Endothelial cell of umbilical vein (primary cell): ENCODE data around the gene PLEKHH2. TPM values are rescaled to one million over a fixed set of nuclear protein-coding genes. Genes with fewer than 3 reads are reported as not detected.
"Not testable (repeated sequence)": the region's sequence is repeated elsewhere in the genome, so short reads cannot be mapped to it uniquely, and the experiment has no call there.

ENCODE experiments used
- BruUV-seq: library from RNA; stranded (reverse); fragments of 400-500 nt; replicated peaks from 2 replicates; lab custom pipeline; 2021; lab: Mats Ljungman, UMichigan
- CTCF ChIA-PET: fragments of 300-600, 350-600 bp; sonication (Branson Sonifier 250); formaldehyde crosslinking; loops from one replicate; lab custom pipeline; 2021; ENCODE audit warnings: antibody characterized with exemption, inconsistent platforms; lab: Charles Lee
- POLR2A ChIA-PET: fragments of 300-600, 350-600 bp; sonication (Branson Sonifier 250); formaldehyde crosslinking; loops from one replicate; lab custom pipeline; 2021; ENCODE audit warnings: antibody characterized with exemption, inconsistent platforms; lab: Charles Lee
- DNase-seq: peaks from one replicate; pipeline ENCODE4 v3.0.0-alpha.2; 2011; ENCODE audit warnings: low read depth, low spot score
- FAIRE-seq: peaks from 2 replicates; lab custom pipeline; 2011; peaks lifted over from hg19 to GRCh38; lab: Jason Lieb, UNC
- H2AFZ ChIP-seq: 2 replicates; pipeline ENCODE4 v1.6.0; 2012; ENCODE audit warnings: low read depth, low read length, control low read depth, inconsistent platforms
- H3K27ac ChIP-seq: 2 replicates; pipeline ENCODE4 v1.5.1; 2011; ENCODE audit warnings: low read depth, mild to moderate bottlenecking, control low read depth, low read length, moderate library complexity; ENCODE audit not compliant: insufficient read depth
- H3K27me3 ChIP-seq, 2 experiments: 2 replicates each; pipeline versions ENCODE4 v1.6.0 to v1.6.1; 2011; ENCODE audit warnings: low read length in 2 of 2, mixed read lengths in 1 of 2; ENCODE audit not compliant: control insufficient read depth in 2 of 2, insufficient read depth in 2 of 2
- H3K36me3 ChIP-seq, 2 experiments: 2 replicates in 1 of 2; 3 replicates in 1 of 2; pipeline ENCODE4 v1.5.1; 2011; ENCODE audit warnings: low read length in 2 of 2, mild to moderate bottlenecking in 1 of 2, moderate library complexity in 1 of 2; ENCODE audit not compliant: control insufficient read depth in 2 of 2, insufficient read depth in 2 of 2; ENCODE audit errors: extremely low read depth in 1 of 2
- H3K4me1 ChIP-seq: 3 replicates; pipeline ENCODE4 v1.5.1; 2011; ENCODE audit warnings: mild to moderate bottlenecking, low read length; ENCODE audit not compliant: control insufficient read depth, insufficient read depth; ENCODE audit errors: extremely low read depth
- H3K4me2 ChIP-seq: 2 replicates; pipeline ENCODE4 v1.6.1; 2011; ENCODE audit warnings: low read length, control low read depth, mixed read lengths; ENCODE audit not compliant: insufficient read depth
- H3K4me3 ChIP-seq, 3 experiments: fragments of 200-600 bp in 1 of 3; sonication (generic), shearing (Covaris generic) in 1 of 3; replicated peaks in 1 of 3; 2 replicates each; pipeline ENCODE4 v1.5.1; 2011 to 2016; ENCODE audit warnings: control low read depth in 3 of 3, low read length in 3 of 3, mild to moderate bottlenecking in 2 of 3, inconsistent platforms in 1 of 3, low read depth in 1 of 3, moderate library complexity in 1 of 3; ENCODE audit not compliant: insufficient read depth in 1 of 3
- H3K79me2 ChIP-seq: 2 replicates; pipeline ENCODE4 v1.6.0; 2012; ENCODE audit warnings: low read length, inconsistent platforms; ENCODE audit not compliant: control insufficient read depth, insufficient read depth
- H3K9ac ChIP-seq: replicated peaks from 2 replicates; pipeline ENCODE3; 2011; ENCODE audit warnings: low read length, control low read depth; ENCODE audit not compliant: insufficient read depth; ENCODE audit errors: extremely low read depth
- H3K9me1 ChIP-seq: replicated peaks from 3 replicates; pipeline ENCODE4 v1.6.0; 2011; ENCODE audit warnings: mild to moderate bottlenecking, low read length; ENCODE audit not compliant: control insufficient read depth, insufficient read depth; ENCODE audit errors: extremely low read depth
- H3K9me3 ChIP-seq: replicated peaks from 2 replicates; pipeline ENCODE4 v1.5.1; 2012; ENCODE audit warnings: low read length, inconsistent platforms; ENCODE audit not compliant: control insufficient read depth, insufficient read depth
- H4K20me1 ChIP-seq: replicated peaks from 2 replicates; pipeline ENCODE3; 2011; ENCODE audit warnings: mild to moderate bottlenecking, low read length; ENCODE audit not compliant: control insufficient read depth, insufficient read depth; ENCODE audit errors: extremely low read depth
- EZH2 ChIP-seq: IDR thresholded peaks from 2 replicates; pipeline ENCODE4 v1.6.1; 2012; ENCODE audit warnings: borderline replicate concordance, low read depth, mild to moderate bottlenecking, moderate library complexity, low read length, inconsistent platforms; ENCODE audit not compliant: severe bottlenecking
- FOS ChIP-seq: IDR thresholded peaks from 2 replicates; pipeline ENCODE4 v1.6.1; 2011; ENCODE audit warnings: mild to moderate bottlenecking, low read length, moderate library complexity, borderline replicate concordance; ENCODE audit not compliant: insufficient read depth
- GATA2 ChIP-seq: IDR thresholded peaks from 2 replicates; pipeline ENCODE4 v1.7.0; 2011; ENCODE audit warnings: low read depth, mild to moderate bottlenecking, moderate library complexity, mixed read lengths, low read length; ENCODE audit not compliant: insufficient read length, insufficient read depth
- JUN ChIP-seq: IDR thresholded peaks from 2 replicates; pipeline ENCODE4 v1.6.1; 2011; ENCODE audit warnings: borderline replicate concordance, low read depth; ENCODE audit not compliant: insufficient read length, insufficient read depth
- MYC ChIP-seq: IDR thresholded peaks from one replicate; pipeline ENCODE4 v1.6.1; 2011; ENCODE audit warnings: mild to moderate bottlenecking, low read depth, low read length
- POLR2A ChIP-seq: IDR thresholded peaks from 2 replicates; pipeline ENCODE4 v1.6.1; 2012; ENCODE audit warnings: low read depth, mild to moderate bottlenecking, control low read depth, low read length
- POLR2AphosphoS5 ChIP-seq: IDR thresholded peaks from 2 replicates; pipeline ENCODE4 v1.6.1; 2012; ENCODE audit warnings: low read depth, mild to moderate bottlenecking, control low read depth, low read length, moderate library complexity; ENCODE audit not compliant: insufficient read depth
- dilution Hi-C: fragments of 300-500 bp; cut with MboI; formaldehyde crosslinking; loops from one replicate; pipeline ENCODE4 v1.15.0; 2019; ENCODE audit warnings: low sequenced_read_pairs; ENCODE audit not compliant: extremely low pct_ligation_motif_present
- intact Hi-C: fragments of 100-400 bp; cut with micrococcal nuclease; formaldehyde crosslinking; loops from one replicate; pipeline ENCODE4 v1.10.0; 2022
- polyA plus RNA-seq, 4 experiments: library from polyadenylated mRNA; depleted of rRNA in 3 of 4; stranded (reverse) in 3 of 4; unstranded in 1 of 4; fragments of >200 nt; gene quantifications; 2 replicates each; pipeline versions ENCODE4 v1.2.1 to v1.2.3, GENCODE V29; 2011 to 2012; ENCODE audit warnings: missing spikeins in 1 of 4
- total RNA-seq: library from RNA; stranded (reverse); gene quantifications from 2 replicates; pipeline ENCODE4 v1.2.3, GENCODE V29; 2021
- TF ChIP-seq, protein P1 (sequence below), 2 donors: IDR thresholded peaks; 1 replicate in 1 of 2; 2 replicates in 1 of 2; pipeline ENCODE4 v1.5.1; 2011; ENCODE audit warnings: low read length in 2 of 2, mild to moderate bottlenecking in 2 of 2, moderate library complexity in 2 of 2, control low read depth in 1 of 2, inconsistent platforms in 1 of 2, low read depth in 1 of 2; ENCODE audit not compliant: insufficient read depth in 1 of 2; ENCODE audit errors: extremely low read depth in 1 of 2
- TF ChIP-seq, protein P2 (sequence below): IDR thresholded peaks from 2 replicates; pipeline ENCODE4 v1.6.1; 2011; ENCODE audit not compliant: insufficient read depth, insufficient read length

PLEKHH2 gene
- total and polyA plus RNA-seq, 2 donors (not counting 3 experiments of a cell fraction or from before 2014, with no cell fraction given) = 0.41 to 0.58 TPM

DNA sequence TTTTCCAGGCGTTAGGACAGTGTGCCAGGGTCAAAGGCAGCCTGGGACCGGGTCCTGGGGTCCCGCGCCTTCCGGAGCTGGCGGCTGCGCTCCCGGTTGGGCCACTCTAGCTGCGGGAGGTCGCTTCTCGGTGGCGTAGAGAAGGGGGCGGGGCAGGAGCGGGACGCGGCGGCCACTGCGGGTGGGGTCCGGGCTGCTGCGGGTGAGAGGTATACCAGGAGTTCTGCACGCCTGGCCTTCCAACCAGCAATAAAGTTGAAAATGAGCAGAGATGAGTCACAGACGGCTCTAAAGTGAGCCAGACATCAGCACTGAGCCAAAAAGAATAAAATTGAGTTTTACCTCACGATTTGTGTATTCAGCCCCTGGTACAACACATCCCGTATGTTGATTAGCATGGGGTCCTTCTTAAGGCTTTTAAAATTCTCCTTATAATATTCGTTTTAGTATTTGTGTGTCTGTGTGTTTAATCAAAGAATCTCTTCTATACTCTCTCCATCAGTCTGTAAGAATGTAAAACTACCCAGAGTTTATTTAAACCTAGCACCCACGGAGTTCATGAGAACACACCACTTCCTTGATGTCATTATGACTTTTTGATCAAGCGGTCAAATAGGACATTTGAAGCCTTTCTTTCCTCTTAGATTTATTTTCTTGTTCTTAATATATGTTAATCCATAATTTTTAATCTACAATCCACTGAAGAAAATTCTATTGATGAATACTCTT, 39.4 kb downstream of the PLEKHH2 start, which contains the start of gene C1GALT1C1L:
Gene C1GALT1C1L (minus strand): TSS at position 108 of the 729 bp plus-strand sequence. CDS start 107 bp downstream, at position 1.
- ChIA-PET POLR2A (no interaction called here), CTCF (interaction anchor here (1.1 kb wide), 1 partner anchor 122 kb away, joined by 3 read pairs; no protein-coding TSS in a partner anchor)
- intact Hi-C loops = no loop called here
- Histone ChIP-seq H3K36me3 (no peaks in the 10 kb centered on the region), H3K4me2 (peak within 1 kb of the TSS; percentile 91), H3K9ac (peak within 1 kb of the TSS; percentile 34), H3K4me3 (peak within 1 kb of the TSS; percentile 56 to 73 (median 59)), H2AFZ (peak within 1 kb of the TSS; percentile 100), H3K4me1 (peaks cover 2% of the 10 kb centered on the region), H3K27me3 (no peaks in the 10 kb centered on the region), H3K27ac (no peak within 1 kb of the TSS), H3K9me3 (no peaks in the 10 kb centered on the region), H3K79me2 (no peaks in the 10 kb centered on the region), H4K20me1 (no peaks in the 10 kb centered on the region), H3K9me1 (no peaks in the 10 kb centered on the region)
- no TSS peak for BruUV-seq
- no peak for FAIRE-seq
- dilution Hi-C loops = no loop called here
- TF ChIP-seq GATA2 (no peak), POLR2A (no peak), POLR2AphosphoS5 (no peak), FOS (no peak), JUN (no peak), EZH2 (no peak), MYC (no peak)
- TF ChIP-seq, protein P1, sequence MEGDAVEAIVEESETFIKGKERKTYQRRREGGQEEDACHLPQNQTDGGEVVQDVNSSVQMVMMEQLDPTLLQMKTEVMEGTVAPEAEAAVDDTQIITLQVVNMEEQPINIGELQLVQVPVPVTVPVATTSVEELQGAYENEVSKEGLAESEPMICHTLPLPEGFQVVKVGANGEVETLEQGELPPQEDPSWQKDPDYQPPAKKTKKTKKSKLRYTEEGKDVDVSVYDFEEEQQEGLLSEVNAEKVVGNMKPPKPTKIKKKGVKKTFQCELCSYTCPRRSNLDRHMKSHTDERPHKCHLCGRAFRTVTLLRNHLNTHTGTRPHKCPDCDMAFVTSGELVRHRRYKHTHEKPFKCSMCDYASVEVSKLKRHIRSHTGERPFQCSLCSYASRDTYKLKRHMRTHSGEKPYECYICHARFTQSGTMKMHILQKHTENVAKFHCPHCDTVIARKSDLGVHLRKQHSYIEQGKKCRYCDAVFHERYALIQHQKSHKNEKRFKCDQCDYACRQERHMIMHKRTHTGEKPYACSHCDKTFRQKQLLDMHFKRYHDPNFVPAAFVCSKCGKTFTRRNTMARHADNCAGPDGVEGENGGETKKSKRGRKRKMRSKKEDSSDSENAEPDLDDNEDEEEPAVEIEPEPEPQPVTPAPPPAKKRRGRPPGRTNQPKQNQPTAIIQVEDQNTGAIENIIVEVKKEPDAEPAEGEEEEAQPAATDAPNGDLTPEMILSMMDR (IDR thresholded peaks at IDR 0.05; ENCODE audit: extremely low read depth in 1 of 2, insufficient read depth in 1 of 2, low read depth in 1 of 2, low read length in 2 of 2) = no peak
- TF ChIP-seq, protein P2, sequence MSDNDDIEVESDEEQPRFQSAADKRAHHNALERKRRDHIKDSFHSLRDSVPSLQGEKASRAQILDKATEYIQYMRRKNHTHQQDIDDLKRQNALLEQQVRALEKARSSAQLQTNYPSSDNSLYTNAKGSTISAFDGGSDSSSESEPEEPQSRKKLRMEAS = no peak
- DNase-seq = peak; percentile 55

DNA sequence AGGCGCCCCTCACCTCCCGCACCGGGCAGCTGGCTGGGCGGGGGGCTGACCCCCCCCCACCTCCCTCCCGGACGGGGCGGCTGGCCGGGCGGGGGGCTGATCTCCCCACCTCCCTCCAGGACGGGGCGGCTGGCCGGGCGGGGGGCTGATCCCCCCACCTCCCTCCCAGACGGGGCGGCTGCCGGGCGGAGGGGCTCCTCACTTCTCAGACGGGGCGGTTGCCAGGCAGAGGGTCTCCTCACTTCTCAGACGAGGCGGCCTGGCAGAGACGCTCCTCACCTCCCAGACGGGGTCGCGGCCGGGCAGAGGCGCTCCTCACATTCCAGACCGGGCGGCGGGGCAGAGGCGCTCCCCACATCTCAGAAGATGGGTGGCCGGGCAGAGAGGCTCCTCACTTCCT, 40.7 kb downstream of the PLEKHH2 start:
- DNase-seq, H3K4me2 ChIP-seq, H3K79me2 ChIP-seq, H3K4me3 ChIP-seq, H3K27ac ChIP-seq, H3K36me3 ChIP-seq, H3K9me1 ChIP-seq, H3K27me3 ChIP-seq, CTCF ChIA-PET, H4K20me1 ChIP-seq, H3K9me3 ChIP-seq, H3K9ac ChIP-seq, H2AFZ ChIP-seq, BruUV-seq, POLR2A ChIA-PET, dilution Hi-C loops, intact Hi-C loops, H3K4me1 ChIP-seq, FAIRE-seq: not testable (repeated sequence)
